ENCODE measurements around the gene TTF1.

DNA sequence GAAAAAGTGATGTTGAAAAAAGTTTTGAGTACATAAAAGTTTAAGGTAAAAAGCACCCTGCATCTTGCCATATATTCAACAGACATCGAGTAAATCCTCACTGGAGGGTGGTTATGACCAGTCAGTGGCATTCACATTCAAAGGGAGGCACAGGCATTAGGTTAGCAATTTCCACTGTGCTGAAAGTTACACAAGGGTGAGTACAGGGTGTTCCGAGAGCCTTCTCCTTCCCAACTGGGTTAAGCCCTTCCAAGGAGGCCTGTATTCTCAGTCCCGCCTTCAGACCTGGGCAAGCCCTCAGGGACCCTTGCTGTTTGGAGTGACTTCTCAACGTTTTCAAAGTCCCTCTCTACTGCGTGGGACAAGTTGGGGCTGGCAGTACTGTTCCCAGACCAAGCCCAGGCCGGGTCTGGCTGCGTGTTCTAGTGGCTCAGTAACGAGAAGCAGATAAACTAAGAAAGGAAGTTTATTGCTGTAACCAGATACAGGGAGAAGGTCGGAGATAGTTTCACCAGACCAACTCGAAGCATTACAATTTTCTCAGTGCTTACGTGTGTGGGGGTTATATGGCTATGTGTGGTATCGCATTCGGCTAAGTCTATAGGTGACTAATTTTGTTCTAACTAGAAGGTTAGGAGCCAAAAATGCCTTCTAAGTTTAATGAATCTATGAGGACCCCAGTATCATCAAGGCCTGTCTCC, 38.9 kb downstream of the TTF1 start:
- TF ChIP-seq POLR2A (IDR thresholded peaks at IDR 0.05; ENCODE audit: low read depth, low read length) (no peak), POLR2AphosphoS5 (IDR thresholded peaks at IDR 0.05; ENCODE audit: low read depth, low read length) (no peak), SPI1 (IDR thresholded peaks at IDR 0.05; ENCODE audit: low read depth, low read length) (no peak)
